Measurements from ENCODE around the gene NPAS4.
A peak's percentile ranks its signal among the peaks of the same experiment; 100 is the strongest.
"Not testable (repeated sequence)": the region's sequence is repeated elsewhere in the genome, so short reads cannot be mapped to it uniquely, and the experiment has no call there.

Gene NPAS4

DNA sequence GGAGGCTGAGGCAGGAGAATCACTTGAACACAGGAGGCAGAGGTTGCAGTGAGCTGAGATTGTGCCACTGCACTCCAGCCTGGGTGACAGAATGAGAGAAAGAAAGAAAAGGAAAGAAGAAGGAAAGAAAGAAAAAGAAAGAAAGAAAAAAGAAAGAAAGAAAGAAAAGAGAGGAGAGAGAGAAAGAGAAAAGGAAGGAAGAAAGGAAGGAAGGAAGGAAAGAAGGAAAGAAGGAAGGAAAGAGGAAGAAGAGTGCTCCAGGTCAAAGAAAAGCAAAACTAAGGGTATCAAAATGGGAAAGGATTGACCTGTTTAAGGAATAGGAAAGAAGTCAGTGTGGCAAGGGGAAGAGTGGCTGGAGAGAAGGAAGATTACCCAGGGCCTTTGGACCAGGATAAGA is 10.5 kb downstream of the NPAS4 start:
- not testable (repeated sequence) for H3K18ac ChIP-seq (ENCODE audit: low read depth in 1 of 2, low read length in 2 of 2); H3K23ac ChIP-seq (ENCODE audit: low read length in 2 of 2); H2BK15ac ChIP-seq (ENCODE audit: low read depth, poor library complexity, severe bottlenecking); H3K9ac ChIP-seq (ENCODE audit: low read length); H3K9me3 ChIP-seq (ENCODE audit: control insufficient read depth, low read length); H2BK5ac ChIP-seq (ENCODE audit: low read depth, low read length, poor library complexity, severe bottlenecking); H3K14ac ChIP-seq (ENCODE audit: low read length in 2 of 2); H3K4me3 ChIP-seq (ENCODE audit: insufficient read depth in 1 of 2, low read depth in 1 of 2, low read length in 2 of 2); H3K27ac ChIP-seq (ENCODE audit: low read length, poor library complexity, severe bottlenecking); H4K91ac ChIP-seq (ENCODE audit: low read length); H2AFZ ChIP-seq (ENCODE audit: low read depth, low read length); H3K79me1 ChIP-seq (replicated peaks; ENCODE audit: low read length, poor library complexity, severe bottlenecking); H2BK12ac ChIP-seq (ENCODE audit: low read length in 2 of 2); H3K4me2 ChIP-seq (ENCODE audit: low read length, poor library complexity, severe bottlenecking); H3K4me1 ChIP-seq (ENCODE audit: control insufficient read depth, insufficient read depth, low read depth, low read length); H2AK5ac ChIP-seq (ENCODE audit: low read length, severe bottlenecking); H3K27me3 ChIP-seq (ENCODE audit: control insufficient read depth in 1 of 2, insufficient read depth in 1 of 2, low read length in 2 of 2); H3K4ac ChIP-seq (ENCODE audit: low read depth in 1 of 2, low read length in 2 of 2); H2BK120ac ChIP-seq (ENCODE audit: low read depth, low read length); H4K8ac ChIP-seq (ENCODE audit: low read length); DNase-seq
- peaks cover 11 to 30% of the 10 kb centered on the region in 2 experiments for H3K36me3 ChIP-seq (ENCODE audit: control insufficient read depth in 1 of 2, insufficient read depth in 2 of 2, low read depth in 1 of 2, low read length in 2 of 2)

DNA sequence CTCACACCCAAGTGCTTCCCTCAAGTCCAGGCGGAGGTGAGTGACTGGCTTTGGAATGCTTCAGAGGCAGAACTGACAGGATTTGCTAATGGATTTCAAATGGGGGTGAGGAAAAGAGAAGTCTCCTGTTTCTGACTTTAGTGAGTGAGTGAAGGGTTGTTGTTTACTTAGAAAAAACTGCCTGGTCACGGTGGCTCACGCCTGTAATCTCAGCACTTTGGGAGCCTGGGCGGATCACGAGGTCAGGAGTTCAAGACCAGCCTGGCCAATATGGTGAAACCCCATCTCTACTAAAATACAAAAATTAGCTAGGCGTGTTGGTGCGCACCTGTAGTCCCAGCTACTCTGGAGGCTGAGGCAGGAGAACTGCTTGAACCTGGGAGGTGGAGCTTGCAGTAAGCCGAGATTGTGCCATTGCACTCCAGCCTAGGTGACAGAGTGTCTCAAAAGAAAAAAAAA is 11.1 kb downstream of the NPAS4 start:
- not testable (repeated sequence) for H2BK120ac ChIP-seq (ENCODE audit: low read depth, low read length); H3K27me3 ChIP-seq (ENCODE audit: control insufficient read depth in 1 of 2, insufficient read depth in 1 of 2, low read length in 2 of 2); H2BK12ac ChIP-seq (ENCODE audit: low read length in 2 of 2); H3K79me1 ChIP-seq (replicated peaks; ENCODE audit: low read length, poor library complexity, severe bottlenecking); H2AK5ac ChIP-seq (ENCODE audit: low read length, severe bottlenecking); H4K91ac ChIP-seq (ENCODE audit: low read length); H3K9ac ChIP-seq (ENCODE audit: low read length); H2BK15ac ChIP-seq (ENCODE audit: low read depth, poor library complexity, severe bottlenecking); H3K4me2 ChIP-seq (ENCODE audit: low read length, poor library complexity, severe bottlenecking); H3K18ac ChIP-seq (ENCODE audit: low read depth in 1 of 2, low read length in 2 of 2); H3K14ac ChIP-seq (ENCODE audit: low read length in 2 of 2); H2AFZ ChIP-seq (ENCODE audit: low read depth, low read length); H3K23ac ChIP-seq (ENCODE audit: low read length in 2 of 2); H3K4ac ChIP-seq (ENCODE audit: low read depth in 1 of 2, low read length in 2 of 2); H3K9me3 ChIP-seq (ENCODE audit: control insufficient read depth, low read length); H4K8ac ChIP-seq (ENCODE audit: low read length); DNase-seq; H3K4me1 ChIP-seq (ENCODE audit: control insufficient read depth, insufficient read depth, low read depth, low read length); H3K4me3 ChIP-seq (ENCODE audit: insufficient read depth in 1 of 2, low read depth in 1 of 2, low read length in 2 of 2); H2BK5ac ChIP-seq (ENCODE audit: low read depth, low read length, poor library complexity, severe bottlenecking); H3K27ac ChIP-seq (ENCODE audit: low read length, poor library complexity, severe bottlenecking)
- WGBS = 93% methylated on average over 7 of the region's 8 CpGs
- peaks cover 16 to 36% of the 10 kb centered on the region in 2 experiments for H3K36me3 ChIP-seq (ENCODE audit: control insufficient read depth in 1 of 2, insufficient read depth in 2 of 2, low read depth in 1 of 2, low read length in 2 of 2)

DNA sequence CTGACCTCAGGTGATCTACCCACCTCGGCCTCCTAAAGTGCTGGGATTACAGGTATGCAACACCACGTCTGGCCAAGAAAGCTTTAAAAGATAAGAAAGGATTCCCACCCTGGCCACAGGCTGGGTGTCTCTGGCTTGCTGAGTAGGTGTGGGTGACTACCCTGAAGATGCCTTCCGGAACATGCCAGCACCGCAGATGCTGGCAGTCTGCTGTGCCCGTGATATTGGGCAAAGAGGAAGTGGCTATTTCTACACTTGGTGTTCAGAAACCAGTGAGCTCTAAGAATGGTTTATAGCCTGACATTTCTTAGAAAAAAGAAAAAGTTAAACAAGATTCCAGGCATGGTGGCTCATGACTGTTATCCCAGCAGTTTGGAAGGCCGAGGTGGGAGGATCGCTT is 11.8 kb downstream of the NPAS4 start:
- H3K4me3 ChIP-seq (ENCODE audit: insufficient read depth in 1 of 2, low read depth in 1 of 2, low read length in 2 of 2) = no peak overlapping the region
- no peaks in the 10 kb centered on the region for H3K4me1 ChIP-seq (ENCODE audit: control insufficient read depth, insufficient read depth, low read depth, low read length)

DNA sequence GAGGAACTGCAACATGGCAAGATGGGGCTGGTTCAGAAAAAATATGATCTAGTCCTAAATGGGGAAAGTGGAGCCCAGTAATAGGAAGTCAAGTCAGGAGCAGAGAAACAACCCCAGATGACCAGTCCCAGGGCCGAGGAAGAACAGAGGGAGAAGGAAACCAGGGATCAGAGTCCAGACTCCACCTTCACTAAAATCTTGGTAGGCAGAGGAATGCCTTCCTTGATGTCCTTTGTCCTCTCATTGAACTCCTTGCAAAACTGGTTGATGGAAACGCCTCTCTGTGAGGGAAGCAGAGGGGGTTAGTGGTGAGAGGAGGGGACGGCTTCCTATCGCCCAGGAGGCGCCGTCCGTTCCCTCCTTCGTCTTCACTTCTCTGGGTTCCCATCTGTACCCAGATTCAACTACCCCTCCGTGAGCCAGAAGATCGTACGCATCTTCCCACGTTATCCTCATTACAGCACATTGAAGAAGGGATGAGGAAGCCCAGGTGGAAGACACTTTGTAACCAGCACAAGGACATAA is 17.2 kb downstream of the NPAS4 start:
- Histone ChIP-seq H3K9ac (ENCODE audit: low read length) (peak overlapping the region; percentile 91), H2AK5ac (ENCODE audit: low read length, severe bottlenecking) (no peak overlapping the region), H3K9me3 (ENCODE audit: control insufficient read depth, low read length) (no peaks in the 10 kb centered on the region), H2AFZ (ENCODE audit: low read depth, low read length) (peak overlapping the region; percentile 87), H4K8ac (ENCODE audit: low read length) (peak overlapping the region; percentile 91), H3K27ac (ENCODE audit: low read length, poor library complexity, severe bottlenecking) (no peak overlapping the region), H4K91ac (ENCODE audit: low read length) (peak overlapping the region; percentile 35), H3K4me1 (ENCODE audit: control insufficient read depth, insufficient read depth, low read depth, low read length) (peaks cover 4% of the 10 kb centered on the region), H2BK120ac (ENCODE audit: low read depth, low read length) (no peak overlapping the region), H3K14ac (ENCODE audit: low read length in 2 of 2) (peak overlapping the region in 1 of 2 experiments; percentile 4), H3K18ac (ENCODE audit: low read depth in 1 of 2, low read length in 2 of 2) (peak overlapping the region in 1 of 2 experiments; percentile 51), H3K23ac (ENCODE audit: low read length in 2 of 2) (no peak overlapping the region), H3K27me3 (ENCODE audit: control insufficient read depth in 1 of 2, insufficient read depth in 1 of 2, low read length in 2 of 2) (no peaks in the 10 kb centered on the region), H2BK5ac (ENCODE audit: low read depth, low read length, poor library complexity, severe bottlenecking) (no peak overlapping the region), H3K4ac (ENCODE audit: low read depth in 1 of 2, low read length in 2 of 2) (peak overlapping the region; percentile 55 to 60), H3K36me3 (ENCODE audit: control insufficient read depth in 1 of 2, insufficient read depth in 2 of 2, low read depth in 1 of 2, low read length in 2 of 2) (peaks cover 19 to 28% of the 10 kb centered on the region in 2 experiments), H3K4me3 (ENCODE audit: insufficient read depth in 1 of 2, low read depth in 1 of 2, low read length in 2 of 2) (peak overlapping the region; percentile 74 to 100), H3K79me1 (replicated peaks; ENCODE audit: low read length, poor library complexity, severe bottlenecking) (peaks cover 15% of the 10 kb centered on the region), H2BK12ac (ENCODE audit: low read length in 2 of 2) (no peak overlapping the region), H2BK15ac (ENCODE audit: low read depth, poor library complexity, severe bottlenecking) (no peak overlapping the region), H3K4me2 (ENCODE audit: low read length, poor library complexity, severe bottlenecking) (peak overlapping the region; percentile 86)
- 11% methylated on average over 7 of the region's 12 CpGs for WGBS
- DNase-seq = no peak

More for the DNA sequence above, 11.8 kb downstream of the NPAS4 start:
- Histone ChIP-seq H3K14ac (ENCODE audit: low read length in 2 of 2) (no peak overlapping the region), H3K18ac (ENCODE audit: low read depth in 1 of 2, low read length in 2 of 2) (no peak overlapping the region), H3K79me1 (replicated peaks; ENCODE audit: low read length, poor library complexity, severe bottlenecking) (peaks cover 8% of the 10 kb centered on the region), H3K4me2 (ENCODE audit: low read length, poor library complexity, severe bottlenecking) (no peak overlapping the region), H3K9ac (ENCODE audit: low read length) (no peak overlapping the region), H3K23ac (ENCODE audit: low read length in 2 of 2) (no peak overlapping the region), H4K8ac (ENCODE audit: low read length) (no peak overlapping the region), H2AK5ac (ENCODE audit: low read length, severe bottlenecking) (no peak overlapping the region), H3K36me3 (ENCODE audit: control insufficient read depth in 1 of 2, insufficient read depth in 2 of 2, low read depth in 1 of 2, low read length in 2 of 2) (peaks cover 19 to 38% of the 10 kb centered on the region in 2 experiments), H2BK120ac (ENCODE audit: low read depth, low read length) (no peak overlapping the region), H3K27me3 (ENCODE audit: control insufficient read depth in 1 of 2, insufficient read depth in 1 of 2, low read length in 2 of 2) (no peaks in the 10 kb centered on the region), H2BK15ac (ENCODE audit: low read depth, poor library complexity, severe bottlenecking) (no peak overlapping the region), H2BK12ac (ENCODE audit: low read length in 2 of 2) (no peak overlapping the region), H2AFZ (ENCODE audit: low read depth, low read length) (no peak overlapping the region), H3K27ac (ENCODE audit: low read length, poor library complexity, severe bottlenecking) (no peak overlapping the region), H4K91ac (ENCODE audit: low read length) (no peak overlapping the region), H2BK5ac (ENCODE audit: low read depth, low read length, poor library complexity, severe bottlenecking) (no peak overlapping the region), H3K4ac (ENCODE audit: low read depth in 1 of 2, low read length in 2 of 2) (no peak overlapping the region), H3K9me3 (ENCODE audit: control insufficient read depth, low read length) (no peaks in the 10 kb centered on the region)
- no peak for DNase-seq
- WGBS = 92% methylated on average over 5 of the region's 7 CpGs
